Measurements from ENCODE around the gene SLC30A1. TPM values are rescaled to one million over a fixed set of nuclear protein-coding genes. Genes with fewer than 3 reads are reported as not detected.
A peak's percentile ranks its signal among the peaks of the same experiment; 100 is the strongest.

Gene SLC30A1
- total RNA-seq, 2 donors from 2014 or later = 18.5 to 28.0 TPM

DNA sequence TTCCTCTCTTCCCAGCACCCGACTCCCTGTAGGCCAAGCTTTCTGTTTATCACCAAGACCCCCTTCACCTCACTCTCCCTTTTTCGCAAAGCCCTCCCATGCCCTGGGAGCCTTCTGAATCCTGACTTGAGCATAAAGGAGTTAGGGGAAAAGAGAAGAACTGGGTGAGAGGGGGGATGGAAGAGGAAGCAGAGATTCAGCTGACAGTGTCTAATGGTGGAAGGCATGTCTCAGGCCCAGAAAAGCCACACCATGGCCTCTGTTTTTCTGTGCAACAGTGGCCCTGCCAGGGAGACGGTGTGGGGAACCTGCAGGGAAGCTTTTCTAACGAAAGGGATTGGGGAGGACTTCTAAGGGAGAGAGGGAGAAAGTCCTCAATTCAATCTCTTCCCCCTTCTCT, 32.9 kb upstream of the SLC30A1 start:
- Histone ChIP-seq H3K4me1 (no peaks in the 10 kb centered on the region), H3K9me3 (no peaks in the 10 kb centered on the region), H3K27me3 (no peaks in the 10 kb centered on the region), H3K4me3 (no peak overlapping the region), H3K36me3 (no peaks in the 10 kb centered on the region), H3K27ac (no peak overlapping the region), H3K9ac (ENCODE audit: low read depth in 2 of 2, low read length in 2 of 2) (no peak overlapping the region)
- intact Hi-C loops (cut with DNase I) = no loop called here
- TF ChIP-seq, protein P1, sequence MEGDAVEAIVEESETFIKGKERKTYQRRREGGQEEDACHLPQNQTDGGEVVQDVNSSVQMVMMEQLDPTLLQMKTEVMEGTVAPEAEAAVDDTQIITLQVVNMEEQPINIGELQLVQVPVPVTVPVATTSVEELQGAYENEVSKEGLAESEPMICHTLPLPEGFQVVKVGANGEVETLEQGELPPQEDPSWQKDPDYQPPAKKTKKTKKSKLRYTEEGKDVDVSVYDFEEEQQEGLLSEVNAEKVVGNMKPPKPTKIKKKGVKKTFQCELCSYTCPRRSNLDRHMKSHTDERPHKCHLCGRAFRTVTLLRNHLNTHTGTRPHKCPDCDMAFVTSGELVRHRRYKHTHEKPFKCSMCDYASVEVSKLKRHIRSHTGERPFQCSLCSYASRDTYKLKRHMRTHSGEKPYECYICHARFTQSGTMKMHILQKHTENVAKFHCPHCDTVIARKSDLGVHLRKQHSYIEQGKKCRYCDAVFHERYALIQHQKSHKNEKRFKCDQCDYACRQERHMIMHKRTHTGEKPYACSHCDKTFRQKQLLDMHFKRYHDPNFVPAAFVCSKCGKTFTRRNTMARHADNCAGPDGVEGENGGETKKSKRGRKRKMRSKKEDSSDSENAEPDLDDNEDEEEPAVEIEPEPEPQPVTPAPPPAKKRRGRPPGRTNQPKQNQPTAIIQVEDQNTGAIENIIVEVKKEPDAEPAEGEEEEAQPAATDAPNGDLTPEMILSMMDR (IDR thresholded peaks at IDR 0.05) = no peak
- DNase-seq = no peak

DNA sequence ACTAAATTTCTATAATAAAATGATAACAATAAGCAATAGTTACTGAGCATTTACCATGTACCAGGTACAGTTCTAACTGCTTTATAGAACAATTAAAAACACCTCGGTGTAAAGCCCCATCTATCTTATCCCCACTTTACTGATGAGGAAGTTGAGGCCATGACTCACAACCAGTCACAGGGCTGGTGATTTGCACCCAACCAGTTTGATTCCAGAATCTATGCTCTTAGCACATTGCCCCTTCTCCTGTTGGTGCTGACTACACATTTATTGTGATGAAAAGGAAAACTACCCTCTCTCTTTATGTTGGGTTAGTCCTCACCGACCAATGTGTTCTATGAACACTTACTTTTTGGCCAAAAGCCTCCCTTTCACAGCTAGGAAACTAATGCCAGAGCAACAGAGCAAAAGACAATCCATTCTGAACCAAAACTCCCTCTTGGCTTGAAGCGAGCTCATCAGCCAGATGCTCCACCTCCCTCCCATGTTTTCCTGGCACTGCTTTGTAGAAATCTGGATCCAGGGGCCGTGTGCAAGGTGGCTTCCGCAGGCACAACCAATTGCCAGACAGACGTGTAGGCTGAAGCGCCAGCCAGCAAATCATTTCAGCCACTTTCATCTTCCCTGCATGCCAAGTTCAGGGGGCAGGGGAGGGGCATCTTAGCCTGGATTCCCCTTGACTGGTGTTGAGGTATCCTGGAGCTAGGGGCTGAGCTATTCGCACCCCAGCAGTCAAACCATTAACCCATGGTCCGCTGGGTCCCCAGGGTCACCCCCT, 32.0 kb upstream of the SLC30A1 start:
- Histone ChIP-seq H3K9me3 (no peaks in the 10 kb centered on the region), H3K27ac (no peak overlapping the region), H3K36me3 (no peaks in the 10 kb centered on the region), H3K27me3 (no peaks in the 10 kb centered on the region), H3K4me3 (no peak overlapping the region), H3K9ac (ENCODE audit: low read depth in 2 of 2, low read length in 2 of 2) (no peak overlapping the region), H3K4me1 (no peaks in the 10 kb centered on the region)
- TF ChIP-seq, protein P1 (IDR thresholded peaks at IDR 0.05) = no peak
- intact Hi-C loops (cut with DNase I) = no loop called here
- DNase-seq = no peak

DNA sequence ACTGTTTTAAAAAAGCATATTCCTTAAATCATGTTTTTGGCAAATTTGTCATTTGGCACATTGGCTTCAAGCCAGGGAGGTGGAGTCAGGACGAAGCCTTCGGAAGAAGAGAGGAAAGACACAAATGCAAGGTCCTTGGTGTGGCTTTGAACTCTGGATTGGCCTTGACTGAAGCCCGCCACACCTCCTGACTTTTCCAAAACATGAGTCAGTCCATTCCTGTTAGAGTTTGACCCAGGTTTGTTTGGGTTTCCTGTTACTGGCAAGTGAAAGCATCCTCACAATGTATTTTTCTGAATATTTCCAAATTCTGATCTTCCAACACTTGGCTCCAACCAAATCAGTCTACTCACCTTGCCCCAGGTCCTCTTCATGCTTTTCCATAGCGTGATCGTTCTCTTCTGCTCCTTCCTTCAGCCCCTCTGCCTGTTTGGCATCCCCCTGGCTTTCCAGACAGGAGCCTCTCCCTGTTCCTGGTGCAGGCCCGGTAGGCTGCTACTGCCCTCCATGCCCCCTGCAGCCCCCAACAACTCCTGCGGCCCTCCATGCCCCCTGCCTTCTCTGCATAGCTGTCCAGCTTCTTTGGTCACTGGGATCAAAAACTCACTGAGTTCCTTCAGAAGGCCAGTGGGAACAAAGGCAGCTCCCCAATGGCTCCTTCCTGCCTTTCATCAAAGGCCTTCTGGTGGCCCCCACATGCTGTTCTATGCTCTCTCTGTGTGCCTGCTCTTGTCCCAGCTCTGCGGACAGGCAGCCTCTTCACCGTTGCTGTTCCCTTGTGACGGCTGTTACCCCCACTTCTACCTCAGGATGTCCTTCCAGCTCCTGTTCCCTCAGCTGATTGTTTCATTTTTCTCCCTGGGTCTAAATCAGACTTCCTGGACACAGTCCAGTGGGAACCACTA, 30.4 kb upstream of the SLC30A1 start:
- H3K27ac ChIP-seq = no peak overlapping the region

DNA sequence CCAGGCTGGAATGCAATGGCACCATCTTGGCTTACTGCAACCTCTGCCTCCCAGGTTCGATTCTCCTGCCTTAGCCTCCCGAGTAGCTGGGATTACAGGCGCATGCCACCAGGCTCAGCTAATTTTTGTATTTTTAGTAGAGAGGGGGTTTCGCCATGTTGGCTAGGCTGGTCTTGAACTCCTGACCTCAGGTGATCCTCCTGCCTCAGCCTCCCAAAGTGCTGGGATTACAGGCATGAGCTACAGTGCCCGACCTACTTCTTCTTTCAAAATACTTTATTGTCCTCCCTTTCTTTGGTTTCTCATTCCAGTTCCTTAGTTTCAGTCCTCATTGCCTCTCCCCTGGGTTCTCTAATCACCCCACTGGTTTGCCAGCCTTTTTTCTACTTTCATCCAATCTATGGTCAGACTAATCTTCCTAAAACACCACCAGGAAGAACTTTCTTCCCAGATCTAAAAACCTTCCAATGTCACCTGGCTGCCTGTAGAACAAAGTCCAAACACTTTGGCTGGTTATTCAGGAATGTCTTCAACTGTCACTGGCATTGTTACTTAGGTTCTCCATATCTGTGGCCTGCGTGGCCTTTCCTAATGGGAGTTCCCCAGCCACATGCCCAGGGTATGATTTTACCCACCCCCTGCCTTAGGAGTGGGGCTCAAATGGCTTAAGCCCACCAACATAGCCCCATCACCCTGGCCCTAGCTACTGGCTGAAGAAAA, 29.0 kb upstream of the SLC30A1 start:
- Histone ChIP-seq H3K9ac (ENCODE audit: low read depth in 2 of 2, low read length in 2 of 2) (no peak overlapping the region), H3K36me3 (no peaks in the 10 kb centered on the region), H3K4me1 (no peaks in the 10 kb centered on the region), H3K27ac (no peak overlapping the region), H3K27me3 (no peaks in the 10 kb centered on the region), H3K4me3 (no peak overlapping the region), H3K9me3 (no peaks in the 10 kb centered on the region)
- TF ChIP-seq, protein P1 (IDR thresholded peaks at IDR 0.05) = no peak
- DNase-seq = no peak
- intact Hi-C loops (cut with DNase I) = no loop called here

More for the DNA sequence above, 30.4 kb upstream of the SLC30A1 start:
- peak; percentile 42 for DNase-seq
- Histone ChIP-seq H3K4me3 (no peak overlapping the region), H3K9me3 (no peaks in the 10 kb centered on the region), H3K9ac (ENCODE audit: low read depth in 2 of 2, low read length in 2 of 2) (no peak overlapping the region), H3K36me3 (no peaks in the 10 kb centered on the region), H3K27me3 (no peaks in the 10 kb centered on the region), H3K4me1 (no peaks in the 10 kb centered on the region)
- TF ChIP-seq, protein P1 (IDR thresholded peaks at IDR 0.05) = no peak
- intact Hi-C loops (cut with DNase I) = no loop called here

Measured in colonic mucosa (tissue), 4 donors.